GM23248 (cell line): ENCODE data around the gene ZNHIT3.

ENCODE experiments used
- EZH2 ChIP-seq: fragments of 200-600 bp; sonication (generic); IDR thresholded peaks from 2 replicates; pipeline ENCODE4 v1.6.1; 2018; ENCODE audit warnings: antibody characterized with exemption, mild to moderate bottlenecking; ENCODE audit not compliant: insufficient read depth, poor library complexity, severe bottlenecking
- EZH2phosphoT487 ChIP-seq: fragments of 200-600 bp; sonication (generic); IDR thresholded peaks from 2 replicates; pipeline ENCODE4 v1.6.1; 2018; ENCODE audit warnings: antibody characterized with exemption, moderate library complexity, mild to moderate bottlenecking, low read depth; ENCODE audit not compliant: insufficient read depth

DNA sequence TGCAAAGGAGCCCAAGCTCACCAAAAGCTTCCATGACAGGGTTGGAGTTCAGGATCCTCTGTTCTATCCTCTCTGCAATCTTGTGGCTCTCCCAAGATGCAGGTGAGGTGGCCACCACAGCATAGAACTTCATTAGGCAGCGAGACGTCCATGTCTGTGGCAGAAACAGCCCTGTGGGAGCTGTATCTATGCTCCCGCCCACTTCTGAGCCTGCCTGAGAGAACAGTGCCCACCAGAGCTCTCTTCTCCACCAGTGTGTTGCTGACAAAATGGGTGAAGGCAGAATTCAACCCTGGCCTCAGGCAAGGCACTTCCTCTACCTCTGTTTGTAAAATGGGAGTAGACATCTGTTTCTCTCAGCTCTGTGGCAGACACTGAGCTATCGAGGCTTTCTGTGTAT, 29.4 kb downstream of the ZNHIT3 start:
- TF ChIP-seq EZH2phosphoT487 = no peak
- TF ChIP-seq EZH2 = no peak
